Activated CD4-positive, alpha-beta T cell treated with anti-CD3 and anti-CD28 coated beads, Interleukin-2, amount 50 U/mL, for 4 hours (primary cell): Measurements from ENCODE around the gene S100PBP.

Source experiments
- DNase-seq, 2 experiments: peaks; one replicate each; pipeline ENCODE4 v3.0.0-alpha.2; 2020

The S100PBP gene

DNA sequence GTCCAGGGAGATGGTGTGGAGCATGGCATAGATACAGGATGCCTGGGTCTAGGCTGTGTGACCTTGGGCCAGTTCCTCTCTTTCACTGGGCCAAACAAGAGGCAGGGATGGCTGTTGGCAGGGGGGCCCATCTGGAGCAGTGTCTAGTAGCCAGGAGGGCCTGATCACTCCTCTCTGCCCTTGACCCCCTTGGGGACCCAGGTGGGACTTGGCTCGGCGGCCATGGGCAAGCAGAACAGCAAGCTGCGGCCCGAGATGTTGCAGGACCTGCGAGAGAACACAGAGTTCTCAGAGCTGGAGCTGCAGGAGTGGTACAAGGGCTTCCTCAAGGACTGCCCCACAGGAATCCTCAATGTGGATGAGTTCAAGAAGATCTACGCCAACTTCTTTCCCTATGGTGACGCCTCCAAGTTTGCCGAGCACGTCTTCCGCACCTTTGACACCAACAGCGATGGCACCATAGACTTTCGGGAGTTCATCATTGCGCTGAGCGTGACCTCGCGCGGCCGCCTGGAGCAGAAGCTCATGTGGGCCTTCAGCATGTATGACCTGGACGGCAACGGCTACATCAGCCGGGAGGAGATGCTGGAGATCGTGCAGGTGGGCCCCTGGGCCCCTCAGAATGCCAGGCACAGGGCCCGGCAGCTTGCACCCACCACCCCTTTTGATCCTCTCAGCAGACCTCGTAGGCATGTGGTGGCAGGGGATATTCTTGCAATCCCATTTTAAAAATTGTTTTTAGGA lies 71.4 kb downstream of the S100PBP start:
- DNase-seq = no peak

DNA sequence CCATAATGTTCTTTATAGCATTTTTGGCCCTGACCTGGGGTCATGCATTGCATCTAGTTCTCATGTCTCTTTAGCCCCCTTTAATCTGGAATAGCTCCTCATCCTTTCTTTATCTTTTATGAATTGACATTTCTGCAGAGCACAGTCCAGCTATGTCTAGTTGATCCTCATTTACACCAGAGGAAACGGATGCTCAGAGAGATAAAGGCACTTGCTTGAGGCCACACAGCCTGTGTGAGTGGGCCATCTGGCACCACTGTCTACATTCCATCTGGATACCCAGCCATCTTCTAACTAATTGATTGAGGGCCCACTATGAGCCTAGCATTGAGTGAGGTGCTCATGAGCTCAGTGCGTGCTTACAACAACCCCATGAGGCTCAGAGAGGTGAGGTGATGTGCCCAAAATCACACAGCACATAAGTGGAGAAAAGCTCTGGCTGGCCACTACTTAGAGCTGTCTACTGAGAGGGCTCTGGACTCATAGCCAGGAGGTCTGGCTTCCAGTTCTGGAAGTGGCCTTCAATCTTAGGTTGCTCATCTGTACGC lies 72.4 kb downstream of the S100PBP start:
- DNase-seq = no peak

DNA sequence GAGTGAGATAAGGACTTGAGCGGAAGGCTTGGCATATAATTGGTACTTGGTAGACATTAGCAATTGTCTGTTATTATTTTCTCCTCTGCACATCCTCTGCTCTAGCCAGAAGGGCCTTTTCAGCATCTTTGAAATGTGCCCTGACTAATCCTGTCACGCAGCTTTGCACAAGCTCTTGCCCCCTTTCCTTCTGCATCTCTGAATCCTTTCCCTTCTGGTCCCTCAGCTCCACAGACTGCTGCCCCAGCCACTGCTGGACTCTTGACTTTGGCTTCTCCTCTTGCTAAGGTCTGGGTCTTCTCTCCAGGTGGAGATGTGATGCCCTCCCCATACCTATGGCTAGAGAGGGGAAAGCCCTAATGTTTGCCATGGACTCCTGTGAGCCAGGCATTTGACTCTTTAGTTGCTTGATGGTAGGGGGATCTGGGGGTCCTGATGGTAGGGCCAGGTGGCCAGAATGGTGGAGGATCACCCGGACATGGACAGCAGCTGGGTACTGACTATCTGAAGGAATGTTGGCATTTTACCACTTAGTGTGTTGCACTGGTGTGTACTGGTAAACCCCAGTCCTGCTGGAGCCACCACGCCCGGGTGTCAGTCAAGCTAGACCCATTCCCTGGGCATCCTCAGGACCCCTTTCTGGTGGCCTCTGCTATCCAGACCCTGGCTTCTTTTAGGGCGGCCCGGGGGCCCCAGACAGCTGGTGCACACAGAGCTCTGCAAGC lies 73.2 kb downstream of the S100PBP start:
- DNase-seq = no peak

DNA sequence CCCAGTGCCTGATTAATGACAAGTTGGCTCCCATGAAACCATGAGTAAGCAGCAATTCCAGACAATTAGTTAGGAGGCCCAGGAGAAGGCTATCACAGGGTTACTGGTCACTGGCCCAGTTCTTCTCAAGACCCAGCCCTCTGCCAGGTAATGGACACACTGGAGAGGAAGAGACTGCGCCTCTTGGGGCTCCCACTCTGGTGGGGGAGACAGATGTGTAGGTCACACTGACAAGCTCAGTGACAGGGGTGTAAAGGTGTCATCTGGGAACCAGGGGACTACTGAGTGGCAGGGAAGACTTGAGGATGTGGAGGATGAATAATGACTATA lies 73.8 kb downstream of the S100PBP start:
- no peak for DNase-seq

DNA sequence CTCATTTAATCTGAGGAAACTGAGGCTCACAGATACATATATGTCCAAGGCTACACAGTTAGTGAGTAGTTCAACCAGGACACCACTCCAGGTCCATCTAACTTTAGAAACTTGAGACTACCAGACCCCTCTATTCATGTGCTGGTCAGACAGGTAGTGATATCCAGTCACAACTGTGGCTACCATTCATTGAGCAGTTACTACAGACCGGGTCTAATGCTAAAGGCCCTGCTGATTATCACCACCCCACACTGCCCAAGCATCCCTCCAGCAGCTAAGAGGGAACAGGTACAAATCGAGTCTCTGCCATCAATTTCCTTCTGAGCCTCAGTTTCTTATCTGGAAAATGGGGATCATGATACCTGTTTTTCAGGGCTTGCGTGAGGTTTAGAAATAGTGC lies 74.2 kb downstream of the S100PBP start:
- no peak for DNase-seq

DNA sequence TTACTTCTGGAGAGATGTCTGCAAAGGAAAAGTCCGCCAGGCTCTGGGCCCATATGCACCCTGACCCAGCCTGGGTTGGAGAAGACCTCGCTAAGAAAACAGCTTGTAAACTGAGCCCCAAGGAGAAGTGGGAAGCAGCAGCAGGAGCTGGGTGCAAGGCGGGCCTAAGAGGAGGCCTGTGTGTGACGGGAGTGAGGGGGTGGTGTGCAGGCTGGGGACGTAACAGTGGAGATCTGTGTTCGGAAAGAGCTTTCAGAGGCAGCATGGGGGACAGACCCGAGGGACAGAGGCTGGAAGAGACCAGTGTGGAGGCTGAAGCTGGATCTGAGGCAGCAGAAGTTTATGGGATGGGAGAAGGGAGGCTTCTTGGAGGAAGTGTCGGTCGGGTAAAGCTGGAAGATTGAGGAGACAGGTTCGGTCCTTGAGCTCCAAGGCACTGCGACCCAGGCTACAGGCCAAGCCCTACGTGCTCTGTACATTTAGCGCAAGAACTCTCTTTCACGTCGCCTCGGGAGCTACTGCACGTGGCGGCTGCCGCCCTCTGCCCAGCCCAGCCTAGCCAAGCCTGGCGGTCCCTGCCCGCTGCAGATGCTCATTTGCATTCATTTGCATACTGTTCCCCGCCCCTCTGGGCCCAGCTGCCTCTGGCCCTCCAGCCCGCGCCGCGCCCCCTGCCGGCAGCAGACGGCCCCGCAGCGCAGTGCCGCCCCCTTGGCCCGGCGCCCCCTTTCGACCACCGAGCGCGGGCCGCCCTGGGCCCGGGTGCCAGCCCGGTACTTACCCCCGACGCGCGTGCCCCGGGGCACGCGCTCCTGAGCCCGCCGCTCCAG lies 75.1 kb downstream of the S100PBP start:
- DNase-seq = no peak

DNA sequence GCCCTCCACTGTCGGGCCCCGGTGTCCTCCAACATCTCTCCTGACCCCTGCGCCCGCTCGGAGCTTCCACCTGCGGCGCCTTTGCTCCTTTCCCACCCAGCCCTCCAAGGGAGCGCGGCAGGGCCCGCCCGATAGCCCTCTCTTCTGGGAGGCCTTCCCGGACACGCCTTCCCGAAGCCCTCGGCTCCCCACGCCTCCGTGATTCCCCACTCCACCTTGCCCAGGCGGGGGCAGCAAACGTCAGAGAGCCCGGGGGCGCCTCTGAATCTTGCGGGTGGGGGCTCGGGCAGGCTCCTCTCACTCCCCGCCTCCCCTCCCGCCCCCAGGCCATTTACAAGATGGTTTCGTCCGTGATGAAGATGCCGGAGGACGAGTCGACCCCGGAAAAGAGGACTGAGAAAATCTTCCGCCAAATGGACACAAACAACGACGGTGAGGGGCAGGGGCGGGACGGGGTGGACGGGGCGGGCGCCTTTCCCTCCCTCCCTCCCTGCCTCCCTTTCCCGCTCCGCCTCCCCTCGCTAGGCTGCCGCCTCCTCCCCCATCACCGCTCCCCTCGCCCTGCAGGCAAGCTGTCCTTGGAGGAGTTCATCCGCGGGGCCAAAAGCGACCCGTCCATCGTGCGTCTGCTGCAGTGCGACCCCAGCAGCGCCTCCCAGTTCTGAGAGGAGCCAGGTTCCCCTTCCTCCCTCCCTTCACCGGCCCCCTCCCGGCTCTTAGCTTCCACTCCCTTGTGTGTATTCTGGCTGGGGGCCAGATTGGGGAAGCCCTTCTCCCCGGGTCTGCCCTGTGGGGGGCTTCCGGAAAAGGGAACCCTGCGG lies 76.0 kb downstream of the S100PBP start:
- DNase-seq = peak in 1 of 2 experiments; percentile 19

DNA sequence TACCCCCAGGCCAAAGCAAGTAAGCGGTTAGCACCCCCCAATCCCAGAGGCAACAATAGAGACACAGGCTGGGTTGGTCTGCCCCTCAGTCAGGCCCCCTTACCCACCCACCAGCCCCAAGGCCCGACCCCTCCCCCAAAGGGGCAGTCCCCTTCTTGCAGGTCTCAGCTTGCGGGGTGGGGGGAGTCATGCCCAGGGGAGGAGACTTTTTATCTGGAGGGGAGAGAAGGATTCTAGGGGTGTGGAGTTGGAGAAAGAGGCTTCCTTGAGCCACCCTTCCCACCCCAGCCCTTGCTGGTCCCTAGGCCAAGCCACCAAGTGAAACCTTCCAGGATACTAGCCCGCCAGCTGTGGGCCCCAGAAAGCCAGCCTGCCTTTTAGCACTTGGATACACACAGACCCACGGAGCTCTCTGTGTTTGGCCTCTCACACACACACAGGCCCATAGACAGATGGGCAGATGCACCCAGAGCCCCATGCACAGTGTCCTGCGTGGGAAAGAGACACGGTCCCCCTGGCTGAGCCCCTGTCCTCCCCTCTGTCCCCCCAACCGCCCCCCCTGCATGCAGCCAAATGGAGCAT lies 76.7 kb downstream of the S100PBP start:
- DNase-seq = no peak

DNA sequence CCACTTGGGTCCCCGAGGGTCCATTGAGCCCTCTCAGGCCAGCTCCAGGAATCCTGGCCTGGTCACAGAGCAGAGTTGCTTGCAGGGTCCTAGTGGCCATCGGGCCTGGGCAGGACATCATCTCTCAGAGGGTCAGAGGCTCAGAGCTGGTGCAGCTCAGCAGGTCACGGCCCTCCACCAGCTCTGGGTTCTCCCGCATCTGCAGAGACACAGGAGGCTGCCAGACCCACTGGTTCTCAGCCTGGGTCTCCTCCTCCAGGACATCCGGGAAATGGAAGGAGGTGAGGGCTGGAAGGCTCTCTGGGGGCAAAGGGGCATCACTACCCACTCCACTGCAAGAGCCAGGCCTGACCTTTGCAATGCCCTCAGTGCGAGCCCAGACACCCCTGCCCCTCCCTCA lies 77.2 kb downstream of the S100PBP start:
- no peak for DNase-seq

DNA sequence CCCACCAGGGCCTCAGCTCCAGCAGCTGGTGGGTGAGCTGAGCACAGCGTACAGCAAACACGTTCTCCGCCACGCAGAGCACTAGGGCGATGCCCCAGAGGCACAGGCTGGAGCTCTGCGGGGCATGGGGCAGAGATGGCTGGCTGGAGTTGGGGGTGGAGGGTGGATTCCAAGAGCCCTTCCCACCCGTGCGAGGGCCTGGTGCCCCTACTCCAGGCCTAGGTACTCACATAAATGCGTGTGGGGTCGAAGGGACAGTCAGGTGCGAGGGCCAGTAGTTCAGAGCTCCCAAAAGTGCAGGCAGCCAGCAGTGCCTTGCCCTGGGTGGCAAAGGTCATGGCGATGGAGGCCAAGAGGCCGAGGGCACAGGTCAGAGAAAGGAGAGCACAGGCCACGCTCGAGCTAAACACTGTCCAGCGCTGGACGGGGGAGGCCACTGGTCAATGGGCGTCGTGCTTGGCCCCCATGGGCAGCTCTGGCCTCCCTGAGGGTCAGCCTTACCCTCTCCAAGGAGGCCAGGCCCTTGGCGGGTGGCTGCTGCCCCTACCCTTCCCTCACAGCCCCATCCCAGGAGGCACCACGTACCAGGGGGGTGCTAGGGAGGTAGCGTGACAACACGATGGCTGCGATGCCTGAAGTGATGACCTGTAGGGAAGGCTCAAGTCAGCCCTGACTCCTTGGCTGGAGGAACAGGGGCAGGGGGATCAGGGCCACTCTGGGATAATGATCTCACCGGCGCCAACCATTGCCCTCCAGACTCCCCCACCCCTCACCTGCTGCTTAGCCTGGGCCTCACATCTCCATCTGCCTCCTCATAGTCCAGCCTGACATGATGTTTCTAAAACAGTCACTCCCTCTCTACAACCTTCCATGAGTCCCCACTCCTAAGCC lies 78.1 kb downstream of the S100PBP start:
- DNase-seq = no peak

DNA sequence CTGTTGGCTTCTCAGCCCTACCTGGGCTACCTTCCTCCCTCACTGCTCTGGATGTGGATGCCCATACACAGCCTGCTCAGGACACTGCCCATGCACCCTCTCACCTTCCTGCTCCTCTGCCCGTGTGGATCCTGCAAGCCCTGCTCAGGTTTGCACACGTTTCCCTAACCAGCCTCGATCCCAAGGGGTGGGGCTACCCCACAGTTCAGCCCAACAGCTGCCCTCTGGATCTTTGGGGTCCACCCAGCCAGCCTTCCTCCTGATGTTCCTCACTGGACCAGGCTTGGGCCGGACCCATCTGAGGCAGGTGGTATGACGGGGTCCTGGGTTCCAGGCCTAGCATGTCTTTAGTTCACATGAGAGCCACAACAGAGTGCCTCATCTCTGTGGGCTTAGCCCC lies 79.0 kb downstream of the S100PBP start:
- DNase-seq = no peak

DNA sequence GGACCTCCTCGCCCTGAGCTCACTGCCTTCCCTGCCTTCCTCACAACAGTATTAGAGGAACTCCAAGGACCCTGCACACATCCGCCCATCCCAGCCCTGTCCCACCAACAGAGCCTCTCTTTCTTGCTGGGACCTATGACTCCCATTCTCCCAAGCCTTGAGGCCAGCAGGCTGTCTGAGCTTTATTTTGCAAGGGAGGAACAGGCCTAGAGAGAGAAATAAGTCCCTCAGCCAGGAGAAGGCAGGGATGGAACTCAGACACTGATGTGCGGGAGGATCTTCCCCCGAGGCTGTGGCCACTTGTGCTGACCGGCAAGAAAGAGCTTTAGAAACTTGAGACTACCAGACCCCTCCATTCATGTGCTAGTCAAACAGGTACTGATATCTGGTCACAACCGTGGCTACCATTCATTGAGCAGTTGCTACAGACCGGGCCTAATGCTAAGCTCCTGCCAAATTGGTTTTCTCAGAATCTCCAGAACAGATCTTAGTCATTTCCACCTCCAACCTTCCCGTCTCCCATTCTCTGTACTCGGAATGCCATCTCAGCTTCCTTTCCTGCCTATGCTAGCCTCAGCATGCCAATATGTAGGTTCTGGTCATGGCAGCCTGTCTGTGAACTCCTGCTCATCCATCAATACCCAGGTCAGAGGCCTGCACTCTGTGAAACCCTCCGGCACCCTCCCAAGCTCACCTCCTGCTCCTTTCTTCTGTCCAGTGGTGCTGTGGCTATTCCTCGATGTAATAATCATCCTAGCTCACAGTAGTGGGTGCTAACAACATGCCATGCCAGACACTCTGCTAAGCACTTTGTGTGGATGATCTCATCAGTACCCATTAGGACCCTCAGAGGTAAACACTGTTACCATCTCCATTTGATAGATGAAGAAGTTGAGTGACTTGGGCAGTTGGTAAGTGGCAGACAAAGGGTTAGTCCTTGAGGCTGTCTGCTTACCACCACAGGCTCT lies 79.9 kb downstream of the S100PBP start:
- no peak for DNase-seq

DNA sequence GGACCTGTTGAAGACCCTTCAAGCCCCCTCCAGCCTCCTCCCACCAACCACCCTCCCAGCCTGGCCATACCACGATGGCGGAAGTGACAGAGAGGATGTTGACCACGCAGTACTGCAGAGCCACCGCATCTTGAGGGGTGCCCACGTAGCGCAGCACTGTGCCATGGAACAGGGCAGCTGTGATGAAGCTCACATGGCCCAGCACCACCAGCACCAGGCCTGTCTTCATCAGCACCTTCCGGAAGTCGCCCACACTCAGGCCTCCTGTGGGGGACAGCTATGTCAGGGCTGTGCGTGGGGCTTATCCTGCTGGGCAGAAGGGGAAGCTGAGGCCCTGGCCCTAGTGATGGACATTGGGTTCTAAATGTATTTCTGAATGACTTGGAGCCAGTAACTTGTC lies 80.6 kb downstream of the S100PBP start:
- no peak for DNase-seq

DNA sequence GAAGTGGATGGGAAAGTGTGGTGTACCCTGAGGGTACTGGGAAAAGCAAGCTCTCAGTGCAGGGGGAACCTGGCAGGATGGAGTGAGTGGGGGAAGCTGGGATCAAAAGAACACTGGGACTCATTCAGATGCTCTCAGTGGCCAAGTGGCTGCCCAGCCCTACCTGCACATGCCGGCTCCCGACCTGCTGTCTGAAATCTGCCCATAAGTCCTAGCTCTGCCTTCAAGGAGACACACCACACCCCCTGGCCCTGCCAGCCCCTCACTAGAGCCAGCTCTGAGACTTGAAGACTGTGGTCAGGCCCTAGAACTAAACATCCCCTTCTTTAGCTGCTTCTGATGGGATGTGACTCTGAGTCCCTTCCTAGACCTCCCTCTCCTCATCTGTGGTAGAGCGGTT lies 81.5 kb downstream of the S100PBP start:
- DNase-seq = no peak

DNA sequence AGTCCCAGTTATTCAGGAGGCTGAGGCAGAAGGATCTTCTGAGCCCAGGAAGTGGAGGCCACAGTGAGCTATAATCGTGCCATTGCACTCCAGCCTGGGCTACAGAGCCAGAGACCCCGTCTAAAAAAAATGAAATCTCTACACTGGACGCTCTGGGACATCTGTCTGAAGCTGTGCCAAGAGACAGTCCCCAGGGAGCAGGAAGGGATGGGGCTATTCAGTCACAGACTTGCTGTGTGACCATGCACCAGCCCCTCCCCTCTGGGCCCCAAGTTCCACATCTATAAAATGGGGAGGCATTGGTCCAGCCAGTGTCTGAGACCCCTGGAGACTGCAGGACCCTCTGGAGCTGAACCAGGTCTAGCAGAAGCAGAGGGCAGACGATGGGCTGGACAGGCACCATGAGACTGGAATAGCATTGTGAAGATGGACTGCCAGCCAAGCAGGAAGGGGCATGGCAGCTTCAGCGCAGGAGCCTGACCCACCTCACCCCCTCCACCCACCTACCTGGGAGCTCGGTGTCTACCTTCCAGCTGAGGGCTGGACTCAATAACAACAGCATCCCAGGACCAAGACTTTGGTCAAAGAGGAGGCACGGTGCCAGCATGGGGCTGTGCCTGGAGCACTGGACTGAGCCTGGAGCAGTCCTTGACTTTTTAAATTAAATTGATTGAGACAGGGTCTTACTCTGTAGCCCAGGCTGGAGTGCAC lies 82.3 kb downstream of the S100PBP start:
- no peak for DNase-seq

DNA sequence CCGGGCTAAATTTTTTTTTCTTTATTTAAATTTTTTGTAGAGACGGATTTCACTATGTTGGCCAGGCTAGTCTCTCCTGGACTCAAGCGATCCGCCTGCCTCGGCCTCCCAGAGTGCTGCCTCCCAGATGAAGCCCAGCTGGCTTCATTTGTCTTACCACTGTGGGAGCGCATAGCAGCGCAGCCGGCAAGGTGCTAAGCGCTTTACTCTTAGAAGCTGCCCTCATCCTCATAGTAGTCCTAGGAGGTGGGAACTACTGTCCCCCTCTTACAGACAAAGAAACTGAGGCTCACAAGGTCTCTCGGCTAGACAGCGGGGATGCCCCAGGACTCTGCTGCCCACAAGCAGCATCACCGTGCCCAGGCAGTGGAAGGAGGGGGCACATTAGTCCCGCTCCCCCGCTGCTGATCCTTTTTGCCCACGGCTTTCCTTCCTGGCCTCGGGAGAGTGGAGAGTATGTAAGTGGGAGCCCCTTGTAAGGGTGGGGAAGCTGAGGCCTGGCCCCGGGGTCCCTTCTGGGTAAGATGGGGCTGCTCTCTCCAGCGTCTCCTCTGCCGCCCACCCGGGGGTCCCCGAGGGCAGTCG lies 83.0 kb downstream of the S100PBP start:
- no peak for DNase-seq

DNA sequence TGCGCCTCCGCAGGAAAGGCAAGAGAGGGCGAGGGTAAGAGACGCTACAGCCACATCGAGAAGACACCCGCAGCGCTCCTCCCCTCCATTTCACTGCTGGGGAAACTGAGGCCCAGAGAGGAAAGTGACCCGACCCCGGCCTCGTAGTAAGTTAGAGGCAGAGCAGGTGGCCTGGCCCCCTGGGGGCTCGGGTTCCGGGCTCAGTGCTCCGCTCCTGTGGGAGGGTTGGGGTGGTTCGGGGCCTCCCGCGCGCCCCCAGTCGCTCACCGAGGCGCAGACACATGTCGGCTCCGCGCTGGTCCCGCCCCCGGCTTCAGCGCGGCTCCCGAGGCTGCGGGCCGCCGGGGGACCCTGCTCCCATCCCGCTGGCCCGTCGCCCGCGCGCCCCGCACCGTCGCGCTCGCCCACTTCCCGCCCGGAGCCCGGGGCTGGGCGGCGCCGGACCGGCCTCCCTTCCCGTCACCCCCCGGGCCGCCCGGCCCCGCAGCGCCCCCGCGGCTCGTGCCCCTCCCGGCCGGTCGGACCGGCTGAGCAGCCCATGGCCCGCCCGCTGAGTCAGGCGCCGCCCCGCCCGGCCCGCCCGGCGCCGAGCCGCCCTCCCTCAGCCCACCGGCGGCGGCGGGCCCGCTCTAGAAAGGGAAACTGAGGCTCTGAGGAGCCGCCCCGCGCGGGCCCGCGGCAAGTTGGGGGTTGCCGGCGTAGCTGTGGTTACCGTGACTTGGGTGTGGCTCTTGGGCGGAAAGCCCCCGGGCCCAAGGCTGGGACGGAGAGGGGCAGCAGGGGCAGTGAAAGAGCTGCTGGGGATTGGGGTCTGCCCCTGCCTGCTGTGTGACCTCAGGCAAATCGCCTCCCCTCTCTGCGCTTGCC lies 83.7 kb downstream of the S100PBP start, which contains the start of gene TMEM54:
TSS of gene TMEM54 (minus strand) at position 434 of the 867 bp plus-strand sequence. CDS start at position 283, 151 bp downstream.
- DNase-seq = no peak
